ENCODE measurements around the gene CACNA1C. TPM values are rescaled to one million over a fixed set of nuclear protein-coding genes. Genes with fewer than 3 reads are reported as not detected.
A peak's percentile ranks its signal among the peaks of the same experiment; 100 is the strongest.

Gene CACNA1C
- total RNA-seq, 2 donors from 2014 or later, result 0.84 to 10.2 TPM

DNA sequence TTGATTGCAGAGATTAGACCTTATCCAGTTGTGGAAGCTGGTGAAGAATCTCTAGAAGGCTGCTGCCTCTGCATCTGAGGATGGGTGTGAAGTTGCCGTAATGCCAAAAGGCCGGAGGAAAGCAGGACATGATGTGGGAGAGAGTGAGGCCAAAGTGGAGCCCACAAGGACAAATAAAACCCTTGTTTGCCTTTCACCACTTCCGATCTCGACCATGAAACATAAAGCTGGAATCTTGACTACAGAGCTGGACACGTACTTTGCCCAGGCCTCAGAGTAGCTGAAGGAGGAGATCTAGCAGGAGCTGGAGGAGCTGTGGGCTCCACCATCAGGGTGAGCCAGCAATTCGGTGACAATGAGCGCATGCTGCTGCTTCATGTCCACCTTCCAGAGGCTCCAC lies 5.0 kb upstream of the CACNA1C start:
- Histone ChIP-seq H3K27ac (no peak overlapping the region), H3K27me3 (peaks cover 17% of the 10 kb centered on the region), H3K4me3 (no peak overlapping the region), H3K9me3 (no peaks in the 10 kb centered on the region), H3K4me1 (no peaks in the 10 kb centered on the region), H3K9ac (ENCODE audit: low read depth in 2 of 2, low read length in 2 of 2) (no peak overlapping the region), H3K36me3 (no peaks in the 10 kb centered on the region)
- intact Hi-C loops (cut with DNase I), result no loop called here
- DNase-seq, result no peak
- TF ChIP-seq, protein P1, sequence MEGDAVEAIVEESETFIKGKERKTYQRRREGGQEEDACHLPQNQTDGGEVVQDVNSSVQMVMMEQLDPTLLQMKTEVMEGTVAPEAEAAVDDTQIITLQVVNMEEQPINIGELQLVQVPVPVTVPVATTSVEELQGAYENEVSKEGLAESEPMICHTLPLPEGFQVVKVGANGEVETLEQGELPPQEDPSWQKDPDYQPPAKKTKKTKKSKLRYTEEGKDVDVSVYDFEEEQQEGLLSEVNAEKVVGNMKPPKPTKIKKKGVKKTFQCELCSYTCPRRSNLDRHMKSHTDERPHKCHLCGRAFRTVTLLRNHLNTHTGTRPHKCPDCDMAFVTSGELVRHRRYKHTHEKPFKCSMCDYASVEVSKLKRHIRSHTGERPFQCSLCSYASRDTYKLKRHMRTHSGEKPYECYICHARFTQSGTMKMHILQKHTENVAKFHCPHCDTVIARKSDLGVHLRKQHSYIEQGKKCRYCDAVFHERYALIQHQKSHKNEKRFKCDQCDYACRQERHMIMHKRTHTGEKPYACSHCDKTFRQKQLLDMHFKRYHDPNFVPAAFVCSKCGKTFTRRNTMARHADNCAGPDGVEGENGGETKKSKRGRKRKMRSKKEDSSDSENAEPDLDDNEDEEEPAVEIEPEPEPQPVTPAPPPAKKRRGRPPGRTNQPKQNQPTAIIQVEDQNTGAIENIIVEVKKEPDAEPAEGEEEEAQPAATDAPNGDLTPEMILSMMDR (IDR thresholded peaks at IDR 0.05), result no peak

DNA sequence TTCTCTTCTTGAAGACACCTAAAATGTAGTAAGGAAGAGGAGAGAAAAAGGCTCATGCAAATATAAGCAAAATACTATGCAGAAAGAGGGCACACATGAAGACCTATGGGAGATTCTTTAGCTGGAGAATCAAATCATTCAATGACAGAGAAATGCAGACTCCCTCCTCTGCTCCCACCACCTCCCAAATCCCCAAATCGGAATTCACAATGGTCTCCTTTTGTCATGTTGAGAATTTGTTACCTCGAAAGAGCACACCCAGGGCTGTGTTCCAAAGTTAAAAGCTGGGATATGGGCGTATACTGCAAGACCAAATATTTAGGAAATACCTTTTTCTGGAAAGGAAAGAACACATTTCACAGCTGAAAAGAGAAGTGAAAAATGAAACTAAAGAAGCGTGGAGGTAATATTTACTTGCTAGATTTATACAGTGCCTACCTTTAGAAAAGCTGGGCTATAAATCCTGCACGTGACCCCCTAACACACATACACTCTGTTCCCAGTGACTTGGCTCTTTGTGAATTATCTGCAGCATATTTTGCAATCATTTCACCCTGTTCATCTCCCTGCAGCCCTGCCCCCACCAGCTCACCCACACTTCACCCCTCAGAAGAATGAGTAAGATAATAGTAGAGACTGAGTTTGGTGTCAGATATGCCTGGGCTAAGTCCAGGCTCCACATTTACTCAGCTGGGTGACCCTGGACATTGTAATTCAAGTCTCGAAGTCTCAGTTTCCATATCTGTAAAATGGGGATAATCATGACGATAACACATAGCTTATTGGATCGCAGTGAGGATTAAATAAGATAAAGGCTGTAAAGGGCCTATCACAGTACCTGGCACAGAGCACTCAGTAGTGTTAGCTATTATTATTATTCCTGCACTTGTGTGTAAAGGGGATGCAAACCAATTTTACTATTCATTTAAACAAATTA lies 2.9 kb upstream of the CACNA1C start:
- H3K27me3 ChIP-seq, result peaks cover 35% of the 10 kb centered on the region
- H3K36me3 ChIP-seq, result no peaks in the 10 kb centered on the region
- no peak overlapping the region for H3K4me3 ChIP-seq
- TF ChIP-seq, protein P1 (IDR thresholded peaks at IDR 0.05), result no peak
- H3K9ac ChIP-seq (ENCODE audit: low read depth in 2 of 2, low read length in 2 of 2), result no peak overlapping the region
- no peak overlapping the region for H3K27ac ChIP-seq
- H3K9me3 ChIP-seq, result no peaks in the 10 kb centered on the region
- no peaks in the 10 kb centered on the region for H3K4me1 ChIP-seq
- no peak for DNase-seq
- intact Hi-C loops (cut with DNase I), result loop anchor here (10.0 kb wide), 1 partner anchor 535 kb away; no protein-coding TSS in a partner anchor

DNA sequence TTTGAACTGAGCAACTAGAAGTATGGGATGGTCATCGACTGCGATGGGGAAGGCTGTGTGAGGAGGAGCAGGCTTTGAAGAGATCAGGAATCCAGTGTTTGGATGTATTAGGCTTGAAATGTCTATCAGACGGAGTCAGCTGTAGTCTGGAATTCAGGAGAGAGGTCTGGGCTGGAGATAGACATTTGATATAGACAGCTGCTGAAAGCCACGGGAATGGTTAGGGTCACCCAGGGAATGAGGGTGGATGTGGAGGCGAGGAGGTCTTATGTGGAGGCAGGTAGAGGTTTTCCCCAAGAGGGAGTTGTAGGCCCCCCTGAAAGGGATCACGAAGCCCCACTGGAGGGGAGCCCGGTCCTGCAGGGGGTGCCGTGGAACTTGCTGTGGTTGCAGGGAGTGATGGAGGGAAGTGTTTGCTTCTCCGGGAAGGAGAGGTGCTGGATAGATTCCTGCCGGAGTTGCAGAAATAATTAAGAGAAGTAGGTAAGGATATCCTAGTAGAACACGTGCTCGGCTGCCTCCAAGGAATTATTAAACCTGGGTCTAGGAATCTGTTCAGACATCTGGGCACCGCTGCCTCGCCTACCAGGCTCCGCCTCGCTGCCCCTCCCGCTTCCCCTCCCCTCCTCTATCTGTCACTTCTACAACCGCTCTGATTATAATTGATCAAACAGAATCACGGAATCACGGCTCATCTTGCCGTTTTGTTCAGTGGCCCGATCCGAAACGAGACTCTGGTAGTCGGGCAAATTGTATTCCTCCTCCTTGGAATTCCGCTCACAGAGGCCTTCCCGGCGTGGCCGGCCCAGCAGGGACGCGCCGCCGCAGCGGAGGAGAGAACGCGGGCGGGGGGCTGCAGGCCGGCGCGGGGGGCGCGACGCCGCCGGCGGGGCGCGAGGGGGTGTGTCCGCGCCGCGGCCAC lies 826 bp upstream of the CACNA1C start:
- no peaks in the 10 kb centered on the region for H3K4me1 ChIP-seq
- H3K9ac ChIP-seq (ENCODE audit: low read depth in 2 of 2, low read length in 2 of 2), result peak overlapping the region in 1 of 2 donors; percentile 36
- no peak for DNase-seq
- no peaks in the 10 kb centered on the region for H3K9me3 ChIP-seq
- intact Hi-C loops (cut with DNase I), result loop anchor here (10.0 kb wide), 1 partner anchor 533 kb away; no protein-coding TSS in a partner anchor
- H3K36me3 ChIP-seq, result no peaks in the 10 kb centered on the region
- peaks cover 40% of the 10 kb centered on the region for H3K27me3 ChIP-seq
- peak overlapping the region; percentile 7 for H3K4me3 ChIP-seq
- no peak overlapping the region for H3K27ac ChIP-seq
- TF ChIP-seq, protein P1 (IDR thresholded peaks at IDR 0.05), result no peak

DNA sequence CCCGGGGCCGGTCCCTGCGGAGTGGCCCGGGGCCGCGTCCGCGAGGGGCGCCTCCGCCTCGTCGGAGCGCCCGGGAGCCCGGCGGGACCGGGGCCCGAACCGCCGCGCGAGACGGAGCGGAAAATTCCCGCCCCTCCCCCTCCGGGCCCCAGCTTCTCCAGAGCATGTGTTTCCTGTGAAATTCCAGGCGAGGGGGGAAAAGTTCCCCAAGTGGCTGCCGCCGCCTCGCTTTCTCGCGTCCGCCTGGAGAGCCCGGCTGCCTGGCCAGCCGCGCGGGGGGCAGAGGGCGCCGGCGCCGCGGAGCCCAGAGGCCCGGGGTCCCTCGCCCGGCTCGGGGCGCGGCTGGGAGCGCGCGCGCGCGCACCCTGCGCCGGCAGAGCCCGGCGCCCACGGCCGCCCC lies 904 bp downstream of the CACNA1C start:
- Histone ChIP-seq H3K36me3 (no peaks in the 10 kb centered on the region), H3K9me3 (no peaks in the 10 kb centered on the region), H3K27ac (no peak overlapping the region), H3K4me1 (no peaks in the 10 kb centered on the region), H3K9ac (ENCODE audit: low read depth in 2 of 2, low read length in 2 of 2) (peak overlapping the region in 1 of 2 donors; percentile 36), H3K4me3 (peak overlapping the region; percentile 34), H3K27me3 (peaks cover 40% of the 10 kb centered on the region)
- no peak for DNase-seq
- intact Hi-C loops (cut with DNase I), result loop anchor here (10.0 kb wide), 1 partner anchor 531 kb away; no protein-coding TSS in a partner anchor
- TF ChIP-seq, protein P1 (IDR thresholded peaks at IDR 0.05), result no peak
